ENCODE data around the gene ATG2A. TPM values are rescaled to one million over a fixed set of nuclear protein-coding genes. Genes with fewer than 3 reads are reported as not detected.

The ATG2A gene
- total and polyA plus RNA-seq, 12 donors = 3.6 to 43.5 (median 33.1) TPM

GRCh38 chr11:64892838-64893193, 24.2 kb downstream of the ATG2A start:
- Histone ChIP-seq H3K4me3 (no peak overlapping the region), H3K27me3 (no peaks in the 10 kb centered on the region), H3K4me1 (replicated peaks in 1 of 2) (peaks cover 0 to 10% of the 10 kb centered on the region in 2 donors), H3K36me3 (replicated peaks in 1 of 2) (peaks cover 0 to 18% of the 10 kb centered on the region in 2 donors), H3K9me3 (replicated peaks in 1 of 3) (no peaks in the 10 kb centered on the region), H3K27ac (no peak overlapping the region)
- WGBS, 4 donors = 86 to 88% (median 86%) methylated on average over 8 to 10 of the region's 10 CpGs; no CpG with 5 or more reads in 1 of the 4 donors
- intact Hi-C loops (cut with DNase I) = loop anchor here (5.0 kb wide), 1 partner anchor 46 kb away; no protein-coding TSS in a partner anchor
- TF ChIP-seq CTCF (IDR thresholded peaks at IDR 0.05) = no peak
- TF ChIP-seq POLR2A (IDR thresholded peaks at IDR 0.05) = no peak
- DNase-seq = no peak

GRCh38 chr11:64892411-64892831, 24.6 kb downstream of the ATG2A start:
- no peak overlapping the region for H3K4me3 ChIP-seq
- intact Hi-C loops (cut with DNase I) = loop anchor here (5.0 kb wide), 1 partner anchor 45 kb away; no protein-coding TSS in a partner anchor

GRCh38 chr11:64891880-64892279, 25.1 kb downstream of the ATG2A start:
- intact Hi-C loops (cut with DNase I) = loop anchor here (5.0 kb wide), 1 partner anchor 45 kb away; no protein-coding TSS in a partner anchor
- Histone ChIP-seq H3K27me3 (no peaks in the 10 kb centered on the region), H3K4me1 (replicated peaks in 1 of 2) (peaks cover 0 to 10% of the 10 kb centered on the region in 2 donors), H3K36me3 (replicated peaks in 1 of 2) (peaks cover 0 to 9% of the 10 kb centered on the region in 2 donors), H3K4me3 (no peak overlapping the region), H3K9me3 (replicated peaks in 1 of 3) (no peaks in the 10 kb centered on the region), H3K27ac (no peak overlapping the region)
- no peak for DNase-seq
- TF ChIP-seq POLR2A (IDR thresholded peaks at IDR 0.05) (no peak), CTCF (IDR thresholded peaks at IDR 0.05) (no peak)
- 77 to 86% (median 85%) methylated on average over 5 of the region's 5 CpGs for WGBS, 4 donors

More at GRCh38 chr11:64892411-64892831, 24.6 kb downstream of the ATG2A start:
- Histone ChIP-seq H3K27me3 (no peaks in the 10 kb centered on the region), H3K9me3 (replicated peaks in 1 of 3) (no peaks in the 10 kb centered on the region), H3K4me1 (replicated peaks in 1 of 2) (peaks cover 0 to 10% of the 10 kb centered on the region in 2 donors), H3K27ac (no peak overlapping the region), H3K36me3 (replicated peaks in 1 of 2) (peaks cover 0 to 14% of the 10 kb centered on the region in 2 donors)
- TF ChIP-seq POLR2A (IDR thresholded peaks at IDR 0.05) (no peak), CTCF (IDR thresholded peaks at IDR 0.05) (no peak)
- 59 to 74% (median 70%) methylated on average over 8 to 11 of the region's 11 CpGs for WGBS, 4 donors
- no peak for DNase-seq

- intact Hi-C loops (cut with DNase I) = loop anchor here (5.0 kb wide), 1 partner anchor 44 kb away; no protein-coding TSS in a partner anchor
- no peak for DNase-seq
- Histone ChIP-seq H3K9me3 (replicated peaks in 1 of 3) (no peaks in the 10 kb centered on the region), H3K4me1 (replicated peaks in 1 of 2) (peaks cover 0 to 10% of the 10 kb centered on the region in 2 donors), H3K4me3 (no peak overlapping the region), H3K27me3 (no peaks in the 10 kb centered on the region), H3K36me3 (replicated peaks in 1 of 2) (peaks cover 0 to 4% of the 10 kb centered on the region in 2 donors), H3K27ac (no peak overlapping the region)
- TF ChIP-seq CTCF (IDR thresholded peaks at IDR 0.05) (no peak), POLR2A (IDR thresholded peaks at IDR 0.05) (no peak)
- 90 to 96% (median 93%) methylated on average over 9 to 25 of the region's 25 CpGs for WGBS, 4 donors
Measured at GRCh38 chr11:64891215-64891848, 25.7 kb downstream of the ATG2A start.

All from adrenal gland (tissue), 12 donors.